ENCODE measurements around the gene PRIM1. TPM values are rescaled to one million over a fixed set of nuclear protein-coding genes. Genes with fewer than 3 reads are reported as not detected.

Gene PRIM1
- polyA plus RNA-seq = 6.0 and 11.7 TPM in 2 replicates

DNA sequence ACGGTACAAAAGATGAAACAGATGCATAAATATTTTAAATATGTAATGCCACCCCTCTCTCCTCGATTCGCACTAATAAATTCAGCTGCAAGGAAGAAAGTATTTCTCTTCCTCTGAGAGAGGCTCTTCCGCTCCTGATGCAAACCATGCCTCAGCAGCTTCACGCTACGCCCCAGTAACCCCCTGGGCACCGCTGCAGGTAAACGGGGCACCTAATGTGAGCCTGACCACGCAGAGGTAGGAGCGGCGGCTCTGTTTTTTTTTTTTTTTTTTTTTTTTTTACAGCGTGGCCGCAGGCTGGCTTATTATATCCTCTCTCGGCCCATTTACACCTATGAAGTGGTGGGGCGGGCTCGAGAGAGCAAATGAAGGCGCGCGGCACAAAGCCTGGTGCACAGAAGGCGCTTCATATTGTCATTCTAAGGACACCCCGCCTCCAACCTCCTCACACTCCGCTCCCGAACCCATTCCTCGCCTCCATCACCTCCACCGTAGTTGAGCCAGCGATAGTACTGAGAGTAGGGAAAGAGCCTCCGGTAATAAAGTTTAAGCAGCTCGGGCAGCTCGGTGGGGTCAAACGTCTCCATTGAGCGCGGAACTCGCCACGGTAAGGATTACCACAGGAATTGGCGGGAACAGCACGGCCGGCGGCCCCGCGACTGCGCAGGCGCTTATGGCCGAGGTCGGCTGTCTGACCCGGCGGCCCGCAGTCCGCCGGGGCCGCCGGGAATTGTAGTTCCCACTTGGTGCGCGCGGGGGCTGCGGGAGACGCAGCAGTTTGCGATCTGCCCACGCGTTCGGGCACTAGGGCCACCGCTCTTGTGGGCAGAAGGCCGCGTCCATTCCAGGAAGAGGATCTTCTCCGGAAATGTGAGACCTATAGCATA, at the start of gene PRIM1:
PRIM1 (minus strand) TSS at position 612 of the 887 bp plus-strand sequence; CDS start at position 587, 25 bp downstream.

DNA sequence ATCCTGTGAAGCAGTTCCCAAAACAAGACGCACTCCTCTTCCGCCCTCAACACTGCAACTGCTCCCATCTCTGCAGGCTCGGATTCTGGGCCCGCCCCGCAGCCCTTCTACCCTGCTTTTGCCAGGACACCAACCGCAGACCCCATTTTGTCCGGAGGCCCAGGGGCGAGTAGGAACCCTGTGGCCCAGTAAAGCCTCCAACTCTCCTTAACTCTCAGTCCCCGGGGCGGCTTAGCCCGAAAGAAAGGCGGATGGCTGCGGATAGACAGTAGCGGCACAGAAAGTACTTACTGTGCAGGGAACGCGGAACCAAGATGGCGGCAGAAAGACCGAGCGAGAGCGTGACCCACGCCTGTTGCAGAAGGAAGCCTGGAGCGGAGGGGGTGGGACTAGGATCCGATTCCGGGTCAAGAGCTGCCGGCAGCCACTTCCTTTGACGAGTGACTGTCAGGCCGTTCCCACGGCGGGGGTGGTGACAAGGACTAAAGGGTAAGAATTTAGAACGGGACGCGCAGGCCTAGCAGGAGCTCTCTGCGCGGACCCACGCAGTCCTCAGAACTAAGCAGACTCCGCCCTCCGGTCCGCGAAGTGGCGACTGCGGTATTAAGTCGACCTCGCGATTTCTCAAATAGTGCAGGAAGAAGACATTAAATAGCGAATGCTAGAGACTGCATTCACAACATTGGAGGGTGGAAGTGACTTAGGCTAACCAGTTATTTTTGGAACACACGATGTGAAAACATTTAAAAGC, 27.0 kb downstream of the PRIM1 start, which contains the start of gene NACA:
NACA (minus strand) TSS at position 328 of the 751 bp plus-strand sequence. CDS start 778 bp downstream, outside the sequence.

GRCh38 chr12:56688129-56688845, 63.8 kb downstream of the PRIM1 start, which contains the start of gene PTGES3:
Gene PTGES3 (minus strand): TSS chr12:56688284. CDS start chr12:56687999, 285 bp downstream.

Other genes with a start within 250 kb of the PRIM1 start
- gene RBMS2, start 230.5 kb downstream of the PRIM1 start, polyA plus RNA-seq = 0.30 and 0.83 TPM in 2 replicates
- 4.4 and 17.9 TPM in 2 replicates for gene BAZ2A, start 122.0 kb downstream of the PRIM1 start, polyA plus RNA-seq
- 2,487 and 2,988 TPM in 2 replicates for gene ATP5F1B, start 106.3 kb downstream of the PRIM1 start, polyA plus RNA-seq
- gene PTGES3, start 64.0 kb downstream of the PRIM1 start, polyA plus RNA-seq = 186 and 202 TPM in 2 replicates
- gene NACA, start 27.0 kb downstream of the PRIM1 start, polyA plus RNA-seq = 903 and 969 TPM in 2 replicates
- gene HSD17B6, start 11.0 kb upstream of the PRIM1 start, polyA plus RNA-seq = 21.1 and 25.0 TPM in 2 replicates
- gene SDR9C7, start 182.1 kb upstream of the PRIM1 start, polyA plus RNA-seq = 0.54 TPM in 1 of 2 replicates, not detected in the other
- gene RDH16, start 205.3 kb upstream of the PRIM1 start, polyA plus RNA-seq = not detected in 2 replicates

Data from Purkinje cell (primary cell).